Measurements from ENCODE around the gene FKTN. TPM values are rescaled to one million over a fixed set of nuclear protein-coding genes. Genes with fewer than 3 reads are reported as not detected.

FKTN gene
- total RNA-seq, 1 experiment from 2014 or later: 17.3 TPM

- no peak for TF ChIP-seq ZBTB33 (IDR thresholded peaks at IDR 0.05; ENCODE audit: extremely low read depth, insufficient replicate concordance, low read length)
Observed at GRCh38 chr9:105632807-105633206, 74.9 kb downstream of the FKTN start (continued).

GRCh38 chr9:105633411-105633810 lies 75.5 kb downstream of the FKTN start:
- H3K79me2 ChIP-seq (ENCODE audit: insufficient read depth, low read length): no peaks in the 10 kb centered on the region
- DNase-seq (ENCODE audit: low read depth, low spot score) (no peak), ATAC-seq (no peak)
- TF ChIP-seq ATF3 (IDR thresholded peaks at IDR 0.05) (no peak), EZH2phosphoT487 (IDR thresholded peaks at IDR 0.05; ENCODE audit: borderline replicate concordance) (no peak), ELF1 (IDR thresholded peaks at IDR 0.05; ENCODE audit: borderline replicate concordance, low read depth) (no peak), MAX (IDR thresholded peaks at IDR 0.05) (no peak), POLR2A (IDR thresholded peaks at IDR 0.05; ENCODE audit: borderline replicate concordance, extremely low read depth, insufficient read depth, insufficient read length) (no peak), FOSL1 (IDR thresholded peaks at IDR 0.05; ENCODE audit: low read depth) (no peak), ZNF274 (IDR thresholded peaks at IDR 0.05; ENCODE audit: low read depth, low read length) (no peak), YY1 (IDR thresholded peaks at IDR 0.05; ENCODE audit: extremely low read depth, insufficient replicate concordance, low read depth, low read length) (no peak), EGR1 (IDR thresholded peaks at IDR 0.05; ENCODE audit: low read depth) (no peak), EZH2 (IDR thresholded peaks at IDR 0.05) (no peak), SRF (IDR thresholded peaks at IDR 0.05; ENCODE audit: low read depth) (no peak), JUND (IDR thresholded peaks at IDR 0.05) (no peak), TCF7L2 (IDR thresholded peaks at IDR 0.05; ENCODE audit: borderline replicate concordance, extremely low read depth, insufficient read depth, insufficient read length) (no peak), CTCF (IDR thresholded peaks at IDR 0.05 in 2 of 3, conservative IDR thresholded peaks at IDR 0.05 in 1 of 3; ENCODE audit: borderline replicate concordance in 1 of 3, insufficient read depth in 1 of 3, low read depth in 2 of 3, low read length in 2 of 3) (no peak), SP1 (IDR thresholded peaks at IDR 0.05; ENCODE audit: low read depth) (no peak)
- ChIA-PET POLR2A (no interaction called here), RAD21 (ENCODE audit: low non-redundant PET in 1 of 2, low total read pairs in 2 of 2, uncharacterized antibody in 2 of 2, unreplicated experiment in 2 of 2) (no interaction called here), CTCF (no interaction called here)
- no peaks in the 10 kb centered on the region for H3K36me3 ChIP-seq (ENCODE audit: control insufficient read depth in 1 of 2, insufficient read depth in 2 of 2, low read length in 2 of 2)
- H3K9me3 ChIP-seq (ENCODE audit: control insufficient read depth in 1 of 2, insufficient read depth in 1 of 2, low read depth in 1 of 2, low read length in 2 of 2): no peaks in the 10 kb centered on the region
- no peak overlapping the region for H3K27ac ChIP-seq (ENCODE audit: low read depth, low read length)
- no TSS peak for BruUV-seq (replicated peaks)
- H4K20me1 ChIP-seq (ENCODE audit: insufficient read depth): no peaks in the 10 kb centered on the region
- H3K4me2 ChIP-seq (ENCODE audit: low read length): no peak overlapping the region
- H3K4me3 ChIP-seq (replicated peaks in 1 of 2; ENCODE audit: low read depth in 1 of 2, low read length in 2 of 2): no peak overlapping the region
- intact Hi-C loops (cut with micrococcal nuclease): no loop called here
- no peaks in the 10 kb centered on the region for H3K4me1 ChIP-seq (ENCODE audit: control insufficient read depth in 1 of 2, insufficient read depth in 2 of 2, low read length in 2 of 2)
- no peak overlapping the region for H2AFZ ChIP-seq (ENCODE audit: low read depth, low read length, poor library complexity, severe bottlenecking)
- no peaks in the 10 kb centered on the region for H3K27me3 ChIP-seq (ENCODE audit: insufficient read depth, low read length)
- no peaks in the 10 kb centered on the region for H3K9me2 ChIP-seq (ENCODE audit: insufficient read depth)
- H3K9ac ChIP-seq (ENCODE audit: low read length): no peak overlapping the region
